ENCODE measurements around the gene ELOVL5.
"Not testable (repeated sequence)": the region's sequence is repeated elsewhere in the genome, so short reads cannot be mapped to it uniquely, and the experiment has no call there.

DNA sequence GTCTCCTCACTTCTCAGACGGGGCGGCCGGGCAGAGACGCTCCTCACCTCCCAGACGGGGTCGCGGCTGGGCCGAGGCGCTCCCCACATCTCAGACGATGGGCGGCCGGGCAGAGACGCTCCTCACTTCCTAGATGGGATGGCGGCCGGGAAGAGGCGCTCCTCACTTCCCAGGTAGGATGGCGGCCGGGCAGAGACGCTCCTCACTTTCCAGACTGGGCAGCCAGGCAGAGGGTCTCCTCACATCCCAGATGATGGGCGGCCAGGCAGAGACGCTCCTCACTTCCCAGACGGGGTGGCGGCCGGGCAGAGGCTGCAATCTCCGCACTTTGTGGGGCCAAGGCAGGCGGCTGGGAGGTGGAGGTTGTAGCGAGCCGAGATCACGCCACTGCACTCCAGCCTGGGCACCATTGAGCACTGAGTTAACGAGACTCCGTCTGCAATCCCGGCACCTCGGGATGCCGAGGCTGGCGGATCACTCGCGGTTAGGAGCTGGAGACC is 43.2 kb downstream of the ELOVL5 start:
- TF ChIP-seq, protein P1, sequence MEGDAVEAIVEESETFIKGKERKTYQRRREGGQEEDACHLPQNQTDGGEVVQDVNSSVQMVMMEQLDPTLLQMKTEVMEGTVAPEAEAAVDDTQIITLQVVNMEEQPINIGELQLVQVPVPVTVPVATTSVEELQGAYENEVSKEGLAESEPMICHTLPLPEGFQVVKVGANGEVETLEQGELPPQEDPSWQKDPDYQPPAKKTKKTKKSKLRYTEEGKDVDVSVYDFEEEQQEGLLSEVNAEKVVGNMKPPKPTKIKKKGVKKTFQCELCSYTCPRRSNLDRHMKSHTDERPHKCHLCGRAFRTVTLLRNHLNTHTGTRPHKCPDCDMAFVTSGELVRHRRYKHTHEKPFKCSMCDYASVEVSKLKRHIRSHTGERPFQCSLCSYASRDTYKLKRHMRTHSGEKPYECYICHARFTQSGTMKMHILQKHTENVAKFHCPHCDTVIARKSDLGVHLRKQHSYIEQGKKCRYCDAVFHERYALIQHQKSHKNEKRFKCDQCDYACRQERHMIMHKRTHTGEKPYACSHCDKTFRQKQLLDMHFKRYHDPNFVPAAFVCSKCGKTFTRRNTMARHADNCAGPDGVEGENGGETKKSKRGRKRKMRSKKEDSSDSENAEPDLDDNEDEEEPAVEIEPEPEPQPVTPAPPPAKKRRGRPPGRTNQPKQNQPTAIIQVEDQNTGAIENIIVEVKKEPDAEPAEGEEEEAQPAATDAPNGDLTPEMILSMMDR (IDR thresholded peaks at IDR 0.05 in 4 of 5, conservative IDR thresholded peaks at IDR 0.05 in 1 of 5), result not testable (repeated sequence)
- not testable (repeated sequence) for TF ChIP-seq POLR2A (IDR thresholded peaks at IDR 0.05)

All from gastrocnemius medialis (tissue), 4 donors.